ENCODE data around the gene KRT76. TPM values are rescaled to one million over a fixed set of nuclear protein-coding genes. Genes with fewer than 3 reads are reported as not detected.

Gene KRT76
- total RNA-seq, 4 donors from 2014 or later = not detected

- DNase-seq (ENCODE audit: extremely low spot score) = no peak
- Histone ChIP-seq H3K36me3 (no peaks in the 10 kb centered on the region), H3K9me3 (no peaks in the 10 kb centered on the region), H3K27me3 (peaks cover 0 to 22% (median 0%) of the 10 kb centered on the region in 4 donors), H3K4me3 (no peak overlapping the region), H3K4me1 (no peaks in the 10 kb centered on the region), H3K27ac (replicated peaks in 1 of 4) (no peak overlapping the region)
- WGBS = 80% methylated on average over 7 of the region's 7 CpGs
- no peak for TF ChIP-seq EP300 (IDR thresholded peaks at IDR 0.05)
- TF ChIP-seq POLR2AphosphoS5 (IDR thresholded peaks at IDR 0.05) = no peak
- TF ChIP-seq CTCF (IDR thresholded peaks at IDR 0.05) = no peak
- TF ChIP-seq POLR2A (IDR thresholded peaks at IDR 0.05; ENCODE audit: low read depth) = no peak
- intact Hi-C loops (cut with DNase I) = no loop called here
Measured at GRCh38 chr12:52783563-52784316, 6.6 kb upstream of the KRT76 start.

GRCh38 chr12:52782502-52782901 is 5.4 kb upstream of the KRT76 start:
- no peaks in the 10 kb centered on the region for H3K9me3 ChIP-seq
- peaks cover 0 to 23% (median 0%) of the 10 kb centered on the region in 4 donors for H3K27me3 ChIP-seq
- WGBS = 89% methylated on average over 4 of the region's 4 CpGs
- no peak overlapping the region for H3K27ac ChIP-seq (replicated peaks in 1 of 4)
- no peaks in the 10 kb centered on the region for H3K4me1 ChIP-seq
- no peaks in the 10 kb centered on the region for H3K36me3 ChIP-seq
- intact Hi-C loops (cut with DNase I) = no loop called here
- DNase-seq (ENCODE audit: extremely low spot score) = no peak
- no peak overlapping the region for H3K4me3 ChIP-seq
- TF ChIP-seq POLR2A (IDR thresholded peaks at IDR 0.05; ENCODE audit: low read depth) = no peak

GRCh38 chr12:52781399-52782082 is 4.4 kb upstream of the KRT76 start:
- no peaks in the 10 kb centered on the region for H3K9me3 ChIP-seq
- intact Hi-C loops (cut with DNase I) = no loop called here
- TF ChIP-seq POLR2A (IDR thresholded peaks at IDR 0.05; ENCODE audit: low read depth) (no peak), EP300 (IDR thresholded peaks at IDR 0.05) (no peak), CTCF (IDR thresholded peaks at IDR 0.05) (no peak), POLR2AphosphoS5 (IDR thresholded peaks at IDR 0.05) (no peak)
- no peaks in the 10 kb centered on the region for H3K36me3 ChIP-seq
- DNase-seq (ENCODE audit: extremely low spot score) = no peak
- H3K27me3 ChIP-seq = peaks cover 0 to 26% (median 0%) of the 10 kb centered on the region in 4 donors
- 77% methylated on average over 4 of the region's 4 CpGs for WGBS
- no peak overlapping the region for H3K27ac ChIP-seq (replicated peaks in 1 of 4)
- no peak overlapping the region for H3K4me3 ChIP-seq
- no peaks in the 10 kb centered on the region for H3K4me1 ChIP-seq

- Histone ChIP-seq H3K9me3 (no peaks in the 10 kb centered on the region), H3K4me1 (no peaks in the 10 kb centered on the region), H3K27me3 (peaks cover 0 to 22% (median 0%) of the 10 kb centered on the region in 4 donors), H3K27ac (replicated peaks in 1 of 4) (no peak overlapping the region), H3K36me3 (no peaks in the 10 kb centered on the region), H3K4me3 (no peak overlapping the region)
- TF ChIP-seq EP300 (IDR thresholded peaks at IDR 0.05) (no peak), CTCF (IDR thresholded peaks at IDR 0.05) (no peak), POLR2AphosphoS5 (IDR thresholded peaks at IDR 0.05) (no peak), POLR2A (IDR thresholded peaks at IDR 0.05; ENCODE audit: low read depth) (no peak)
- no peak for DNase-seq (ENCODE audit: extremely low spot score)
- intact Hi-C loops (cut with DNase I) = no loop called here
- 88% methylated on average over 6 of the region's 6 CpGs for WGBS
Measured at GRCh38 chr12:52779914-52780313, 2.8 kb upstream of the KRT76 start.

- Histone ChIP-seq H3K36me3 (no peaks in the 10 kb centered on the region), H3K27ac (replicated peaks in 1 of 4) (no peak overlapping the region), H3K9me3 (no peaks in the 10 kb centered on the region), H3K27me3 (peaks cover 0 to 23% (median 0%) of the 10 kb centered on the region in 4 donors), H3K4me1 (no peaks in the 10 kb centered on the region), H3K4me3 (no peak overlapping the region)
- intact Hi-C loops (cut with DNase I) = no loop called here
- WGBS = 83% methylated on average over 1 of the region's 2 CpGs
- no peak for TF ChIP-seq CTCF (IDR thresholded peaks at IDR 0.05)
- TF ChIP-seq POLR2A (IDR thresholded peaks at IDR 0.05; ENCODE audit: low read depth) = no peak
- TF ChIP-seq EP300 (IDR thresholded peaks at IDR 0.05) = no peak
- no peak for TF ChIP-seq POLR2AphosphoS5 (IDR thresholded peaks at IDR 0.05)
- DNase-seq (ENCODE audit: extremely low spot score) = no peak
Measured at GRCh38 chr12:52778833-52779232, 1.7 kb upstream of the KRT76 start.

All from esophagus muscularis mucosa (tissue), 4 donors.